NT2/D1 (cell line): ENCODE results near the gene FANCD2.

ENCODE experiments used
- DNase-seq: peaks from one replicate; pipeline ENCODE4 v3.0.0-alpha.2; 2011; ENCODE audit warnings: low read depth, low spot score
- H3K27me3 ChIP-seq: 2 replicates; pipeline ENCODE4 v1.6.0; 2011; ENCODE audit warnings: mild to moderate bottlenecking; ENCODE audit not compliant: insufficient read length, insufficient read depth
- H3K36me3 ChIP-seq: 2 replicates; pipeline ENCODE4 v1.6.1; 2011; ENCODE audit warnings: mild to moderate bottlenecking, low read length, mixed read lengths; ENCODE audit not compliant: insufficient read depth, insufficient read length
- H3K4me1 ChIP-seq: 2 replicates; pipeline ENCODE4 v1.5.1; 2011; ENCODE audit not compliant: insufficient read depth, insufficient read length
- H3K4me3 ChIP-seq: 2 replicates; pipeline ENCODE4 v1.5.1; 2011; ENCODE audit warnings: low read depth; ENCODE audit not compliant: insufficient read length
- H3K9ac ChIP-seq: 2 replicates; pipeline ENCODE4 v1.6.0; 2011; ENCODE audit warnings: low read depth; ENCODE audit not compliant: insufficient read length
- H3K9me3 ChIP-seq: 2 replicates; pipeline ENCODE4 v1.5.1; 2011; ENCODE audit warnings: mild to moderate bottlenecking, low read length; ENCODE audit not compliant: insufficient read depth
- SUZ12 ChIP-seq: IDR thresholded peaks from 2 replicates; pipeline ENCODE4 v1.6.1; 2011; ENCODE audit not compliant: insufficient read length, insufficient read depth; ENCODE audit errors: extremely low read depth
- YY1 ChIP-seq: IDR thresholded peaks from 2 replicates; pipeline ENCODE4 v1.6.1; 2011; ENCODE audit not compliant: insufficient read length, insufficient read depth
- ZNF274 ChIP-seq: IDR thresholded peaks from 2 replicates; pipeline ENCODE4 v1.6.1; 2011; ENCODE audit warnings: mild to moderate bottlenecking, low read depth, low read length

FANCD2 gene

DNA sequence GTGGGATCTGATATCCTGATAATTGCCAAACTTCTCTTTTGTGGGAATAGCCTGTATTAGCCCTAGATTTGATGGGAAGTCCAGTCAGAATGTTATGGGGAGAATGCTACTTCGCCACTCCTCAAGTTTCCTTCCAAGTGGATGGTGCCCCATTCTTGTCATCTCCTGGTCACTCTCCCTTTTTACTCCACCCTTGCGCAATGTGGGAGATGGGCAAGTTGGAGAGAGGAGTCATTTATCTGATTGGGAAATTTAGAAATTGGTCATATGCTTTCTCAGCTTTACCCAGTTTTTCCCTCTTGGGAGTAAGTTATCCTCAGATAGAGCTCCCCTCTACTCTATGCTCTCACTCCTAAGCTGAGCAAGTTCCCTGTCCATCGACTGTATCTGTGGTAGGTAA lies 67.4 kb downstream of the FANCD2 start:
- Histone ChIP-seq H3K9me3 (no peaks in the 10 kb centered on the region), H3K4me1 (no peaks in the 10 kb centered on the region), H3K36me3 (peaks cover 77% of the 10 kb centered on the region), H3K4me3 (no peak overlapping the region), H3K9ac (no peak overlapping the region), H3K27me3 (no peaks in the 10 kb centered on the region)
- no peak for DNase-seq
- TF ChIP-seq SUZ12 (no peak), YY1 (no peak), ZNF274 (no peak)

GRCh38 chr3:10099041-10099440 lies 72.8 kb downstream of the FANCD2 start:
- TF ChIP-seq SUZ12: no peak
- no peaks in the 10 kb centered on the region for H3K27me3 ChIP-seq
- no peaks in the 10 kb centered on the region for H3K9me3 ChIP-seq
- DNase-seq: no peak
- no peaks in the 10 kb centered on the region for H3K4me1 ChIP-seq
- no peak overlapping the region for H3K9ac ChIP-seq
- no peak overlapping the region for H3K4me3 ChIP-seq
- H3K36me3 ChIP-seq: peaks cover 72% of the 10 kb centered on the region

- H3K9me3 ChIP-seq: no peaks in the 10 kb centered on the region
- H3K4me1 ChIP-seq: no peaks in the 10 kb centered on the region
- TF ChIP-seq YY1: no peak
- TF ChIP-seq SUZ12: no peak
- no peak for TF ChIP-seq ZNF274
- H3K36me3 ChIP-seq: peaks cover 18% of the 10 kb centered on the region
- no peak for DNase-seq
- H3K27me3 ChIP-seq: no peaks in the 10 kb centered on the region
- no peak overlapping the region for H3K4me3 ChIP-seq
- H3K9ac ChIP-seq: no peak overlapping the region
Measured at GRCh38 chr3:10106919-10107318, 80.7 kb downstream of the FANCD2 start.

DNA sequence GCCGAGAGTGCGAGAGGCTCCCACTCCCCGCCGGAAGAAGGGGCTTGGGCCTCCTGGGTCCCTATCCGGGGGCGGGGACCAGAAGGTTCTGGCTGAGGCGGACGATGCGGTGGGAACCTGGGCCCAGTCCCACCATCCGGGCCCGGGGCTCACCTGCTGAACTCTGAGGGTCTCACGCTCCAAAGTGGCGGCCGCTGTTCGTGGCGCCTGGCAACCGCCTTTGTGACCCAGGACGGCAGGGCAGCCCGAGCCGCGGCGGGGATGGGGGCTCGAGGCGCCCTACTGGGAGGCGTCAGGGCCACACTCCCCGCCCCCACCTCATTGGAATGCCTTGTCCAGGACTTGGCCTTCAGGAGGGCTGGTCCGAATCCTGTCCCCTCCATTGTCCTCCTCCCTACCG lies 81.9 kb downstream of the FANCD2 start, which contains the start of gene FANCD2OS:
Gene FANCD2OS, minus strand, starts transcription at position 165 of the 400 bp plus-strand sequence. CDS start 3,481 bp downstream, outside the sequence.
- TF ChIP-seq SUZ12 (no peak), ZNF274 (no peak), YY1 (no peak)
- Histone ChIP-seq H3K4me1 (no peaks in the 10 kb centered on the region), H3K4me3 (no peak within 1 kb of the TSS), H3K9ac (no peak within 1 kb of the TSS), H3K36me3 (peaks cover 11% of the 10 kb centered on the region), H3K9me3 (no peaks in the 10 kb centered on the region), H3K27me3 (no peaks in the 10 kb centered on the region)
- no peak for DNase-seq

DNA sequence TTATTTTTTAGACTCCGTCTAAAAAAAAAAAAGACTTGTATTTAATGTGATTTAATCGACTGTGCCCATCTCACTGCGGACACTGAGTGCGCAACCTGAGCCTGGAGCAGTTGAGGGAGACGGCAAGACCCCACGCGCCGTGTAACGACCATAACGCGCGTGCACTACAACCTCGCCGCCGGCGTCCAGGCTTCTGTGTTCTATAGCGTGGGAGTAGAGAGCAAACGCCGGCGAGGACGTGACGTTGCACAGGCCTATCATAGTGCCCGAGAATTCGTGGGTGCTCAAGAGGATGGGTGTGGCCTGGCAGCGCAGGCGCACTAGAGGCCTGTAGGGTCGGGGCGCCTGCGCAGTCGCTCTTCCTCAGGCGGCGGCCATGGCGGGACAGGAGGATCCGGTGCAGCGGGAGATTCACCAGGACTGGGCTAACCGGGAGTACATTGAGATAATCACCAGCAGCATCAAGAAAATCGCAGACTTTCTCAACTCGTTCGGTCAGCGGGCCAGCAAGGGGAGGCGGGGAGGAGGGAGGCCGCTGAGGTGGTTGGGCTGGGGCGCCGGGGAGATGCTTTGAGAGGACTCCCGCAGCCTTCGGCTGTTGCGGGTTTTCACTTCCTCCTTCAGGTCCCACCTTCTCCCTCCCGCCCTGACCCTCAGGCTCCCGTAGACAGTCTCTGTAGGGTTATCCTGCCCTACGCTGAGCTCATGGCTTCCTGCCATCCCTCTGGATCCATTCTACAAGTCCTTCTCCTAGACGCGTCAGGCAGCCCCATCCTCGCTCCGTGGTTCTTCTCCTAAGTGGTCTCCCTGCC lies 89.3 kb downstream of the FANCD2 start, which contains the start of gene BRK1:
Gene BRK1, plus strand, starts transcription at position 350 of the 812 bp plus-strand sequence. Its CDS starts 27 bp downstream, at position 377.
- Histone ChIP-seq H3K4me3 (peak within 1 kb of the TSS; percentile 82), H3K9ac (peak within 1 kb of the TSS; percentile 85), H3K27me3 (no peaks in the 10 kb centered on the region), H3K4me1 (no peaks in the 10 kb centered on the region), H3K36me3 (peaks cover 25% of the 10 kb centered on the region), H3K9me3 (no peaks in the 10 kb centered on the region)
- peak; percentile 77 for DNase-seq
- TF ChIP-seq ZNF274 (no peak), YY1 (peak; percentile 62), SUZ12 (no peak)

DNA sequence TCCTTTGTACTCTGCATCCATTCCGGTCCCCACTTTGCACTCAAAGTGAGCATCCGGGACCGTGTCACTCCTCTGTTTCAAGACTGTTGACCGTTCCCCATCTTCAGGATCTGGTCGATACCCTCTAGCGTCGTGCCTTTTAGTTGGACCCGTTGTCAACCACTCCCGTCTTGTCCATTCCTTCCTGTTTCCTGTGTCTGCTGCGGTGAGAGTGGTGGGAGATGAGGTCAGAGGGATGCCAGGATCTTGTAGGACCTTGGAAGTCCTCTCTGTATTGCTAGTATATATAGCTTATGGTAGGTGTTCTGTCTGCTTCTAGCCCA lies 89.9 kb downstream of the FANCD2 start:
- Histone ChIP-seq H3K9me3 (no peaks in the 10 kb centered on the region), H3K4me1 (no peaks in the 10 kb centered on the region), H3K4me3 (peak overlapping the region; percentile 82), H3K36me3 (peaks cover 31% of the 10 kb centered on the region), H3K9ac (peak overlapping the region; percentile 85), H3K27me3 (no peaks in the 10 kb centered on the region)
- DNase-seq: no peak
- TF ChIP-seq YY1 (no peak), ZNF274 (no peak), SUZ12 (no peak)

DNA sequence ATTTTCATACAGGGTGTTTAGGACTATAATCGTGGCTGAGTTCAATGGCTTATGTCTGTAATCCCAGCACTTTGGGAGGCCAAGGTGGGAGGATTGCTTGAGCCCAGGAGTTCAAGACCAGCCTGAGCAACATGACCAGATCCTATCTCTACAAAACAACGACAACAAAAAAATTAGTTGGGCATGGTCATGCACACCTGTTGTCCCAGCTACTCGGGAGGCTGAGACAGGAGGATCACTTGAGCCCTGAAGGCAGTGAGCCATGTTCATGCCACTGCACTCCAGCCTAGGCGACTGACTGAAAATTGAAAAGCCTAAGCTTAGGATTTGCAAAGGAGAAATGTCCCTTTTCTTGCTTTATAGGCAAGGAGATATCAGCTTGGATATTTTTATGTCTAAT lies 90.7 kb downstream of the FANCD2 start:
- no peak for DNase-seq
- Histone ChIP-seq H3K9me3 (no peaks in the 10 kb centered on the region), H3K36me3 (peaks cover 37% of the 10 kb centered on the region), H3K27me3 (no peaks in the 10 kb centered on the region), H3K4me3 (peak overlapping the region; percentile 82), H3K4me1 (no peaks in the 10 kb centered on the region), H3K9ac (peak overlapping the region; percentile 0)
- no peak for TF ChIP-seq SUZ12
- TF ChIP-seq ZNF274: no peak
- no peak for TF ChIP-seq YY1
